Left renal pelvis (tissue), 4 donors: ENCODE results near the gene CD1C. TPM values are rescaled to one million over a fixed set of nuclear protein-coding genes. Genes with fewer than 3 reads are reported as not detected.
"Not testable (repeated sequence)": the region's sequence is repeated elsewhere in the genome, so short reads cannot be mapped to it uniquely, and the experiment has no call there.

ENCODE experiments used
- DNase-seq, 4 donors: peaks; one replicate each; pipeline ENCODE4 v3.0.0-alpha.2; 2013; ENCODE audit warnings: low read depth in 4 of 4, low spot score in 3 of 4
- polyA plus RNA-seq, 4 donors: library from polyadenylated mRNA; unstranded; fragments of 120-200 nt; gene quantifications; one replicate each; pipeline ENCODE4 v1.2.1, GENCODE V29; 2013; ENCODE audit not compliant: insufficient read length in 4 of 4

The CD1C gene
- polyA plus RNA-seq = 1 to 10 TPM in 3 of 4 donors, under 1 TPM in 1; 0.82 to 2.1 (median 1.3) TPM

DNA sequence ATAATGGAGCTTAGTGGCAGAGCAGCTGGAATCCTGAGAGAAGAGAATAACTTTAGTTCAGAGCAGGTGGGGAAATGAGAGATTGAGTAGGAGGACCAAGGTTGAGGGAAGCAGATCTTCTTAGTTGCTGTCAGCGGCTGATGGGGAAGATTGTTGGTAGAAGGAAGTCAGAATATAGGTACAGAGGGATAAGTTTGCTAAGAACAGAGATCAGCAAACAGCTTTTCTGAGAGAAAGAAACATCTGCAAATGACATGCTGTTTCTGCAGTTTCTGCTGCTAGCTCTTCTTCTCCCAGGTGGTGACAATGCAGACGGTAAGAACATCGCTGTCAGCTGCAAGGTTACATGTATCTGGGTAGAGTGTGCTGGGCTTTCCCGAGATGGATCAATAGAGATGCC, at the start of gene CD1C:
TSS of gene CD1C (plus strand) at position 113 of the 400 bp plus-strand sequence. CDS start at position 255, 142 bp downstream.
- DNase-seq = no peak

DNA sequence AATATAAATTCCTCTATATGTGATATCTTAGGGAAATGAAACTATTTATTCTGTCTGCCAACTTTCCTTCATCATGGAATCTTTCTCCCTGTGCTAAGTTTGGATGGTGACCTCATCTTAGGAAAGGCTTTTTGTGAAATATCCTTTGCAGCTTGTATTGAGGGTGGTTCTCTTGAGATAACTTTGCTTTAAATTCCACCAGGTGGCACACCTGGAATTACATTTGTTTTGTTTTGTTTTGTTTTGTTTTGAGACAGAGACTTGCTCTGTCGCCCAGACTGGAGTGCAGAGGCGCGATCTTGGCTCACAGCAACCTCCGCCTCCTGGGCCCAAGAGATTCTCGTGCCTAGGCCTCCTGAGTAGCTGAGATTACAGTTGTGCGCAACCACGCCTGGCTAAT, 43.1 kb upstream of the CD1C start:
- no peak for DNase-seq

DNA sequence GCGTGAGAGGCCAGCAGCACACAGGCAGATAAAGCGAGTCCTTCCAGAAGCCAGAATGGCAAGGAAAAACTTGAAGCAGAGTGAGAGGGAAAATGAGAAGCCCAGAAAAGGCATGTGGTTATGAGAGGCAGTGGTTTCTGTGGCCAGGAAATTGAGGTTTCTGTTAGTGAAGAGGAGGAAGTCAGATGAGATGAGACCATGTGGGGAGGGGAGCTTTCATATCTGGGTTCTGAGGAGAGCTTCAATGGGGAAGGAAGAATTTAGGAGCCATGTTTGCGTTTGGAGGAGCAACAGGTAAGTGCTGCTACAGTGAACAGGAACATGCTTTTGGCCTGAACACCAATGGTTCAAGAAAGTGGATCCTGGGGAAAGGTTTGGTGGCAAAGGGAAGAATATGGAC, 41.6 kb upstream of the CD1C start:
- DNase-seq = no peak

DNA sequence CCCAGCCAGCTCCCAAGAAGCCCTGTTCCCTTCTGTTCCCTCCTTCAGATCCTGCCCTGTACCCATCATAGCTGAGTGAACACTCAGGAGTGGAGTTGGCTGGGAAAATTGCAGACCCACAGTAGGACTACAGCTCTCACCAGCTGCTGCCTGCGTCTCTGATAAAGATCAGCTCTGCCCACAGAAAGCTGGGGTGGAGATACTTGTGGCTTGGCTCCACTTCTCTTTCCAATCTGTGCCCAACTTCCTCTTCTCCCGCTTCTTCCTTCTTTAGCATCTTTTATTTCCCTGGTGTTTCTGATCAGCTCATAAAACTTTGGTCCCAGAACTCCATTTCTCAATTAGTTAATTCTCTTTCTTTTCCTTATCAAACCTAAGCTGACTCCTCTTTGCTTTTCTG, 41.0 kb upstream of the CD1C start:
- DNase-seq = no peak

DNA sequence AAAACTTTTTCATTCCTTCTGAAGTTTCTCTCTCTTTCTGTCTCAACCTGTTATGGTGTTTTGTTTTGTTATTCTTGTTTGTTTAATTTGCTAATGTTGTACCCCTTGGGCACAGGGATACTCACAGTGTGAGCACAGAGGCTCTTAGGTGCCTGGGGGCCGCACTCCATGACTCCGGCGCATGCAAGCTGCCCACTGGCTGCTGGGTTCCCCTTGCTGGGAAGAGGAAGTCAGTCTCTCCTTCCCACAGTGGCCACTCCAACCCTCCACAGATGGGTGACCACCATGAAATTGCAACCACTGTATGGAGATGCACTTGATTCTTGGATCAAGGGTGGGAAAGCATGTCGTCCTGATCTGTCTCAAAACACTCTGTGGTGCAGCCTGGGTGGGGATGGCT, 40.1 kb upstream of the CD1C start:
- DNase-seq = no peak

DNA sequence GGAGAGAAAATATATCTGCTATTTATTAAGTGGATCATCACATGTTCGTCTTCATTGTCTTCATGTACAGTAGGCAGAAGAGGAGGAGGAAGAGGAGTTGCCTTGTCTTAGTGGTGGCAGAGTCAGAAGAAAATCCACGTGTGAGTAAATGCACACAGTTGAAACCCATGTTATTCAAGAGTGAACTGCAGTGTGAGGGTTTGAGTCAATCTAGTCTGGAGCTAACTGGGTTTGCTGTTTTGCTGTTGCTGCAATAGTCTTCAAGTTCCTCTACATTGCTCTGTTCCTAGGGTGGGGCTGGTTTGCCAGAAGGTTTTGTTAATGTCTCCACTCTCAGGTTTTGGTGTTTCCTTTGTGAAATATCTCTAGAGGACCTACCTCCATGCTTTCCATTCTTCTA, 38.6 kb upstream of the CD1C start:
- no peak for DNase-seq

DNA sequence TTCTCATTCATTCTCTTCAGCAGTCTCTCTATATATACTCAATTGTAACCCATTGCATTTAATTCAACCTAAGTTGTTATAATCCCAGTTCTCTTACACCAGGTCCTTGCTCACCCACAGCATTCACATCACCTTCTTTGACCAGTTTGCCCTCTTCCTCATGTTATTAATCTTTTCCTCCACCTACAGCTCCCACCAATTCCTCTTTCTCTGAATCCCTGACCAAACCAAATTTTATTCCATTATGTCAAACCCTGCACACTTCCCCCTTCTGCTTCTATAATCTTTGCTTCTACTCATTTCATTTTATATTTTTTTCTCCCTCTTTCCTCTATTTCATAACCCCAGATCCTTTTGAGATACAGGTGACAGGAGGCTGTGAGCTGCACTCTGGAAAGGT, 34.1 kb upstream of the CD1C start:
- no peak for DNase-seq

DNA sequence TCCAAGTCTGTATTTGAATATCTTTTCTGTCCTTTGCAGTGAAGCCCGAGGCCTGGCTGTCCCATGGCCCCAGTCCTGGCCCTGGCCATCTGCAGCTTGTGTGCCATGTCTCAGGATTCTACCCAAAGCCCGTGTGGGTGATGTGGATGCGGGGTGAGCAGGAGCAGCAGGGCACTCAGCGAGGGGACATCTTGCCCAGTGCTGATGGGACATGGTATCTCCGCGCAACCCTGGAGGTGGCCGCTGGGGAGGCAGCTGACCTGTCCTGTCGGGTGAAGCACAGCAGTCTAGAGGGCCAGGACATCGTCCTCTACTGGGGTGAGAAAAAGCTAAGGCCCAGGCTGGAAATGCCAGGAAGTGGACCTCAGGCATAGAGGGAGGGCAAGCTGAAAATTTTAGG, 33.0 kb upstream of the CD1C start:
- not testable (repeated sequence) for DNase-seq

DNA sequence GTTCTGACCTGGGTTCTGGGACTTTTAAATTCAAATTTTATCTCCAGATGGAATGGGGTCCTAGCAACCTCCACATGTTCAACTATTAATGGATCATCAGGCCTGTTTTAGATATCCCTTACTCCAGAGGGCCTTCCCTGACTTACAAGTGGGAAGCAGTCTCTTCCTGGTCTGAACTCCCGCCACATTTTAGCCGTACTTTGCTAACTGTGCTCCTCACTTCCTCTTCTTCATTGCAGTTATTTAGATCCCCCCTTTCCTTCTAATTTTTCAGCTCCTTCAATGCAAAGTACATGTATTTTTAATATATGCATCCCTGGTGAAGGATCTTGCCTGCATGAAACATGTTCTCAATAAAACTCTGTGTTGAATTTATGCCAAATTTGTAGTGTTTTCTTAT, 31.8 kb upstream of the CD1C start:
- DNase-seq = no peak

DNA sequence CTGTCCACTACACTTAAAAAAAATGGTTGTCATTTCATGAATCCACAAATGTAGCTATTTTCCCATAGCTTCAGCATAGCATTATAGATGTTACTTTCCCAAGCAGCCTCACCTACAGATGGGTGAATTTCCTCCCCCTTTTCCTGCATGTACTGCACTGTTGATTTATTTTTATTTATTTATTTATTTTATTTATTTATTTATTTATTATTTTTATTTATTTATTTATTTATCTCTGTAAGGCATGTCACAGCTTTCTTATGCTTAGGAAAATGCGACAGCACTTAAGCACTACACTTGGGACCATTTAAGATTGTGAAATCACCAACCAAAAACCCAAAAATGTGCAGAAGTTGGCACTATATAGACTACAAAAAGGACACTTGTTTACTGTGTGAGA, 30.6 kb upstream of the CD1C start:
- DNase-seq = no peak

DNA sequence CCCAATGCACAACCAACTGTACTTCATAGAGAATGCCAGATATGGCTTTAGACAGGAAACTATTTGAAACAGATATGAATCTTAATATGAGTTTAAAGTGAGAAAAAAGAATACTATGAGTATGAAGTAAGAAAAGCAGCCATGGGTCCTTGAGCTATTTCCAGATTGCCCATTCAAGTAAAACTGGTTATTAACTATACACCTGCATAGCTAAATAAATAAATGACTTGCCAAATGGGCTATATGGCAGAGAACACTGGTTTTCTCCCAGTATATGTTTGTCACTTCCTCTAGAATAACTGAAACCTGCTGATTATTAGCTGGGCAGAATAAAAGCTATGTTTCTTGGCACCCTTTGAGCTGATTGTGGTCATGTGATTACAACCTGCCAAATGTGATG, 17.0 kb upstream of the CD1C start:
- no peak for DNase-seq

DNA sequence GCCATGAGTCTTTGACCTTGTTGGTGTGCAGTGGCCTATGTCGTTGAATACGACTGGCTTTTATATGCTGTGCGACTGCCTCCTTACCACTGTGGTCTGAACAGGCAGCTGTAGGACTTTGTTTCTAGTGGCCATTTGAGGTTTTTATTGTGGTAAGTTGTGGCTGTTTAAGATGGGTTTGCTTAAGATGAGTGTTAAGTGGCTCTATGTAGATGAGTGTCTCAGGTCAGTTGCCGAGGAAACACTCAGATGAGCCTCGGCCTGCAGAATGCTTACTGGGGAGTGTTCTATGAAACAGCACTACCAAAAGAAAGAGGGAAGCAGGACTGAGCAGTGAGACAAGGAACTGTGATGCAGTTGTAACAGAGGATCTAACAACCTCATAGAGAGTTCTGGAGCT, 14.9 kb upstream of the CD1C start:
- DNase-seq = no peak

DNA sequence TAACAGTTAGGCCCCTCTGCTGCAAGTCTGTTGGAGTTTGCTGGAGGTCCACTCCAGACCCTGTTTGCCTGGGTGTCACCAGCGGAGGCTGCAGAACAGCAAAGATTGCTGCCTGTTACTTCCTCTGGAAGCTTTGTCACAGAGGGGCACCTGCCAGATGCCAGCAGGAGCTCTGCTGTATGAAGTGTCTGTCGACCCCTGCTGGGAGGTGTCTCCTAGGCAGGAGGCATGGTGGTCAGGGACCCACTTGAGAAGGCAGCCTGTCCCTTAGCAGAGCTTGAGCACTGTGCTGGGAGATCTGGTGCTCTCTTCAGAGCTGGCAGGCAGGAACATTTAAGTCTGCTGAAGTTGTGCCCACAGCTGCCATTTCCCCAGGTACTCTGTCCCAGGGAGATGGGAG, 7.3 kb upstream of the CD1C start:
- not testable (repeated sequence) for DNase-seq

DNA sequence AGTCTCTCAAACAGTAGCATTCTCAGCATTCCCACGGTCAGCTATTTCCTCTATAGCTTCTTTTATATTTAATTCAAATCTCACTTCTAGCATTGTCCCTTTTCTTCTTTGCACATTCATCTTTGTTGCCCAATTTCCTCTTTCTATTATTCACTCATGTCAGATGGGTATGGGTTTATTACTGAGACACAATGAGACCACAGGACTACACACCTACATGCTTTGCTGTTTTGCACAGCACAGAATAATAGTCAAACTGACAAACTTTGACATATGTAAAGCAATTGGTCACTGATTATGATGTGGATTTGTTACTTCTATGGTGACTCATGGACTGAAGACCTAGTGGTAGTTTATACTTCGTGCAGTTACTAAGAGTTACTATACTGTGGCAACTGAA, 5.8 kb upstream of the CD1C start:
- DNase-seq = no peak

DNA sequence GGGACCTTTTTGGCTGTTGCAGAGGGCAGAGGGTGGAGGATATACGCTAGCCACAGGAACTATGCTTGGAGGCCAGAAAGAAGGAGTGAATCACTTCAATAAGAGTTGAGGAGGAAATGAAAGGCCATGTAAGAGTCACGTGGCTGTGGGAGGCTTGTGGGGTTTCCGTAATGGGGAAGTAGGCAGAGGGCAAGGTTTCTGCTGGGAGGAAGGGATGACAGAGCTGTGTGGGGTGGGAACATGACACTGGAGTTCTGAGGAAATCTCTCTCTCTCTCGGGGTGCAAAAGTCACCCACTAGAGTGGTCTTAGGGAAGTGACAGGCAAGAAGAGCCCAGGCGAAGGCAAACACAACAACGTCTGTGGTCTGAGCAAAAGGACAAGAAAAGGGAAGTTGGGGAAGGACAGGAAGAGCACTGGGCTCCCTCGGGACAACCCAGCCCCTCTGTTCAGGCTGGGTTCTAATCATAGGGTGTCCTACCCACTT, 3.9 kb upstream of the CD1C start:
- no peak for DNase-seq

DNA sequence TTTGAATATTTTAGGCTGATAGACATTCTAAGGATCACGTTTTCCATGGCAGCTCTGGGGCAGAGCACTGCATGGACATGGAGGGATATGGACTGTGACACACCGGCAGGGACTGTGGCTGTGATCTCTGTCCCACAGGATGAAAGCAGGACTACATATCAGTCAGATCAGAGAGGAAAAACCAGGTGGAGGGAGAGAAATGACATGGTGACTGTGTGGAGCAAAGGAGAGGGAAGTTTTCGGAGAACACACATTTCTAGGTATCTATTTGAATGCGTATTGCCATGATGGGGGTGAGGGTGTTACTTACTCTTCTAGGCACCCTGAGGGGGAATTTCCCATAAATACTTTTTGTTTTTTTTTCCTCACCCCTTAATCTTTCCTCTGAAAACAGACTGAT, 3.2 kb upstream of the CD1C start:
- no peak for DNase-seq

DNA sequence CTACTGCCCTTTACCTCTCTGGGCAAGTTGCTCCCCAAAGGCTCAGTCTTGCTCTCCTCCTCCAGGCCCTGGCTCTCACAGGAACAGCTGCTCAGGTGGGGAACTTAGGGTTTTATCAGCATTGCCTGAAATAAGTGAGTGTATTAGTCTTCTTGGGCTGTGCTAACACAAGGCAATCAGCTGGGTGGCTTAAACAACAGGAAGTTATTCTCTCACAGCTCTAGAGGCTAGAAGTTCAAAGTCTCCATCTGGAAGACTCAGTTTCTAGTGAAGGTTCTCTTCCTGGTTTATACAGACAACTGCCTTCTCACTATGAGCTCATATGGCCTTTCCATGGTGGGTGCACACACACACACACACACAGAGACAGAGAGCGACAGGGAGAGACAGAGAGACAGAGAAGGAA, 2.8 kb upstream of the CD1C start:
- DNase-seq = no peak

DNA sequence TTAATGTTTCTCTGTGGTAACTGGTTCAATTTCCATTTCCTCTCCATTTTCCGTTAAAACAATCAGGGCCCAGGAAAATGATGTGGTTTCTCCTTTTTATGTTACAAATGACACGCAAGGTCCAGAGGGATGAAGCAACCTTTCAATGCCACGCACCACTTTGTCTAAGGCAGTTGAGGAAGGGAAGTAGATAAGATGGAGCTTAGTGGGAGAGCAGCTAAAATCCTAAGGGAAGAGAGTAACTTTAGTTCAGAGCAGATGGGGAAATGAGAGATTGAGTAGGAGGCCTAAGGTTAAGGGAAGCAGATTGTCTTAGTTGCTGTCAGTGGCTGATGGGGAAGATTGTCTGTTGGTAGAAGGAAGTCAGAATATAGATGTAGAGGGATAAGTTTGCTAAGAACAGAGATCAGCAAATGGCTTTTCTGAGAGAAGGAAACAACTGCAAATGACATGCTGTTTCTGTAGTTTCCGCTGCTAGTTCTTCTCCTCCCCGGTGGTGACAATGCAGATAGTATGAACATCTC, 660 bp downstream of the CD1C start:
- no peak for DNase-seq

DNA sequence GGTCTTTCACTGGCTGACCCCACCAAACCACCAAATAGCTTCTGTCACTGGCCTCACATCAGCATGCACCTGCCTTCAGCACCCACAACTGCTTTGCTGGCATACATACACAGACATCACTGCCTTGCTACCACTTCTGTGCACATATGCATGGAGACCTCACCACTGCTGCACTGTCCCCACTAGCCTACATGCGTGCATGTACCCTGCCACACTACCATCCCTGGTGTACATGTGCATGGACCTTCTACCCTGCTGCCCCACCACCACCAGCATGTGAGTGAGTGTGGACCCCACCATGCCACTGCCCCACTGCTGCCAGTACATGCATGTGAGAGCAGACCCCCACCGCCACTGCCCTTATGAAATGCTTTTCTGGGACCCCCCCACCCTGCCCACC, 6.1 kb downstream of the CD1C start:
- no peak for DNase-seq

DNA sequence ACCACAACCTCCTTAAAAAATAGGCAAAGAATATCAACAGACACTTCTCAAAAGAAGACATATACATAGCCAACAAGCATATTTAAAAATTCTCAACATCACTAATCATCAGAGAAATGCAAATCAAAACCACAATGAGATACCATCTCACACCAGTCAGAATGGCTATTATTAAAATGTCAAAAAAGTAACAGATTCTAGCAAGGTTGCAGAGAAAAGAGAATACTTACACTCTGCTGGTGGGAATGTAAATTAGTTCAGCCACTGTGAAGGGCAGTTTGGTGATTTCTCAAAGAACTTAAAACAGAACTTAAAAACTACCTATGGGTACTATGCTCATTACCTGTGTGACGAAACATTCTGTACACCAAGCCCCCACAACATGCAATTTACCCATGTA, 20.9 kb downstream of the CD1C start:
- no peak for DNase-seq

DNA sequence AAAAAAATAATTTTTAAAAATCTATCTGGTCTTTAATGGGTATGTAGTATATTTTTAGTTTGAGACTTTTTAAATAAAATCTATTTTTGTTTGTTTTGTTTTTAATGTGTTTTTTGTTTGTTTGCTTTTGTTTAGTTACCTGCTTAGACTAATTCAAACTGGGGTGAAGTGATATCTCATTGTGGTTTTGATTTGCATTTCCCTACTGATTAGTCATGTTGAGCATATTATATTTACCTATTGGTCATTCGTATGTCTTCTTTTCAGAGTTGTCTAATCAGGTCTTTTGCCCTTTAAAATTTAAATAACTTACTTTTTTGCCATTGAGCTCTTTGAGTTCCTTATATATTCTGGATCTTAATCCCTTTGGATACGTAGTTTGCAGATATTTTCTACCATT, 21.3 kb downstream of the CD1C start:
- DNase-seq = no peak

DNA sequence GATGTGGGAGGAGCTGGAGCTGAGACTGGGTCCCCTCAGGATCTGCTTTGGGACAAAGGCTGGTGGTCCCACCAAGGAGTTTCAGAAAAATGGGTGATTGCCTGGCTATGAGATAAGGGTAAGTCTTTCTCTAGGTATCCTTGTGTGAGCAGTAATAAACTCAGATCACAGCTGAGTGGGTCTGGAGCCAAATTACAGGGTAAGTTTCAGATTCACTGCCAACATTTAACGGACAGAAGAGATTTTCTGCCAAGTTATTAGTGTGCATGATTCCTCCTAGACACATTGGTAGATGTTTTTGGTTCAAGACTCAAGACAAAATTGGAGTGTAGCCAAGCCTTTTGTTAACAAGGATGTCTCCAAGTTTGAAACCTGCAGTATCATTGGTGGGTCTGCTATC, 34.1 kb downstream of the CD1C start:
- DNase-seq = no peak

DNA sequence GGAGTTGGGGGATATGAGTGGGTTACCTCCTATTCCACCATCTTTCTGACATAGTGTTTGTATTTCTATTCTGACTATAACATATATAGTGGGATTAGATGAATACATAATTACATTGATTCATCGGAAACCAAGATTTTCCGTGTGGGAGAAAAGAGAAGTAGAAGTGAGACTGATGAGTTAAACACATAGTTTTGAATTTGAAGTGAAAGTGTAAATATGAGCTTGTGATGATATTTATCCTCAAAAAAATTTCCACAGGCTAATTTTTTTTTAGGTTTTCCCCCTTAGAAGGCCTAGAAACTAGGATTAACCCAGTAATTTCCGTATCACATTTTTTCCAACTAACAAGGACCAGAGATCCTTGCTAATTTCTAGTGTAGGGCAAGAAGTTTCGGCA, 34.7 kb downstream of the CD1C start:
- no peak for DNase-seq
